Thyroid gland (tissue), 4 donors: Measurements from ENCODE around the gene CETN1. TPM values are rescaled to one million over a fixed set of nuclear protein-coding genes. Genes with fewer than 3 reads are reported as not detected.

ENCODE experiments used
- DNase-seq, 2 donors: peaks; one replicate each; pipeline ENCODE4 v3.0.0-alpha.2; 2019
- H3K27ac ChIP-seq, 3 donors: fragments of 200-600 bp; sonication (generic); 1 replicate in 2 of 3; 2 replicates in 1 of 3; pipeline ENCODE4 v1.5.1; 2016 to 2019; ENCODE audit warnings: mild to moderate bottlenecking in 1 of 3, moderate library complexity in 1 of 3
- H3K27me3 ChIP-seq: fragments of 200-600 bp; sonication (generic); one replicate; pipeline ENCODE4 v1.5.1; 2019
- H3K36me3 ChIP-seq, 2 donors: fragments of 200-600 bp; sonication (generic); one replicate each; pipeline ENCODE4 v1.5.1; 2016 to 2019
- H3K4me1 ChIP-seq, 2 donors: fragments of 200-600 bp; sonication (generic); one replicate each; pipeline ENCODE4 v1.5.1; 2017 to 2019
- H3K4me3 ChIP-seq, 3 donors: fragments of 200-600 bp; sonication (generic); replicated peaks in 1 of 3; 1 replicate in 2 of 3; 2 replicates in 1 of 3; pipeline ENCODE4 v1.5.1; 2016; ENCODE audit warnings: mild to moderate bottlenecking in 1 of 3
- H3K9me3 ChIP-seq: fragments of 200-600 bp; sonication (generic); one replicate; pipeline ENCODE4 v1.5.1; 2017
- CTCF ChIP-seq, 6 experiments: fragments of 200-600 bp in 3 of 6; fragments of 450-650 bp in 3 of 6; sonication (generic) in 3 of 6; IDR thresholded peaks; one replicate each; pipeline ENCODE4 v1.5.1; 2016 to 2019; ENCODE audit warnings: antibody characterized with exemption in 6 of 6, mild to moderate bottlenecking in 2 of 6, inconsistent platforms in 1 of 6, moderate library complexity in 1 of 6
- POLR2A ChIP-seq, 2 donors: fragments of 450-650 bp; IDR thresholded peaks; one replicate each; pipeline ENCODE4 v1.6.1; 2017; ENCODE audit warnings: antibody characterized with exemption in 2 of 2, mild to moderate bottlenecking in 2 of 2, moderate library complexity in 1 of 2
- WGBS, 2 donors: methylation state at CpG; one replicate each; pipeline ENCODE4 v1.1.5; 2017; 5-methylcytosine and 5-hydroxymethylcytosine counted together
- intact Hi-C: fragments of 100-400 bp; cut with DNase I; formaldehyde crosslinking; loops from one replicate; pipeline ENCODE4 v1.15.1; 2023
- total RNA-seq, 4 donors: library from RNA; depleted of rRNA; stranded (reverse); fragments of >200 nt; gene quantifications; one replicate each; pipeline ENCODE4 v1.2.3, GENCODE V29; 2016

Gene CETN1
- total RNA-seq, 4 donors from 2014 or later: 0.27 TPM; not detected in 3

- no peaks in the 10 kb centered on the region for H3K27me3 ChIP-seq
- H3K9me3 ChIP-seq: no peaks in the 10 kb centered on the region
- TF ChIP-seq CTCF (IDR thresholded peaks at IDR 0.05): no peak
- TF ChIP-seq POLR2A (IDR thresholded peaks at IDR 0.05): no peak
- H3K36me3 ChIP-seq: no peaks in the 10 kb centered on the region
- WGBS, 2 donors: 73 to 81% methylated on average over 2 of the region's 2 CpGs
- H3K27ac ChIP-seq: no peak overlapping the region
- no peak overlapping the region for H3K4me3 ChIP-seq
- DNase-seq: no peak
- intact Hi-C loops: no loop called here
- H3K4me1 ChIP-seq: no peaks in the 10 kb centered on the region
Observed at GRCh38 chr18:627231-627630, 47.1 kb downstream of the CETN1 start.

DNA sequence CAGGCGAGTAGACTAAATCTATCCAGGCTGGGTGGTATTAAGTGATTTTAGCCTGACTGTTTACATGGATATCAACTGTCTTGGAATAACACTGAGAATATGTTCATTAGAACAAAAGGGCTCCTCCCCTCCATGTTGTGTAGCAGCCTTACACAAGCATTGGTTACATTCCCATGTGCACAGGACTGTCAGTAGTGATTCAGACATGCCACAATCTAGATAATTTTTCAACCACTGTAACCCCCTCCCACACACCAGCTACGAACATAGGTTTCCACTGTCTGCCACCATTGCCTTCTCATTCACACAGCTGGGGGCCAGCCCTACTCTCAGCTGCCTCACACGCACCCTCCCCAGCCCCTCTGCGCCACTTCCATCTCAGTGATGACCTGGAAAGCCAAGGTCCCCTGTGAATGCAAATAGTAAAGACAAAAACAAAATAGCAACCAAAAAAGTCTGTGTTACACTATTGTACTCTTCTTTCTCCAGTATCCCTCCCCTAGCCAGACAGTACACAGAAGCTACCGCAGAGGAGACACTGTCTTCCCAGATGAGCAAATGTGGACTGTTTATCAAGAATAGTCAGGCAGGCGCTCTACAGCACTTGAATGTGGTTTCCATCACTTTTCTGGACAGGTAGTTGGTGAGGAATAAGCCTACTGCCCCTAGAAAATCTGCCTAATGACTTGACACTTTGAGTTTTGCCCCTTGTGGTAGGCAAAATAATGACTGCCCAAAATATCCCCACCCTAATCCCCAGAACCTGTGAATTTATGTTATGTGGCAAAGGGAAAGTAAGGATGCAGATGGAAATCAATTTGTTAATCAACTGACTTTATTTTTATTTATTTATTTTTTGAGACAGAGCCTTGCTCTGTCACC lies 49.3 kb downstream of the CETN1 start:
- no peak for DNase-seq
- WGBS, 2 donors: 93 to 95% methylated on average over 6 of the region's 6 CpGs
- no peak overlapping the region for H3K4me3 ChIP-seq
- intact Hi-C loops: no loop called here
- no peaks in the 10 kb centered on the region for H3K4me1 ChIP-seq
- H3K27ac ChIP-seq: no peak overlapping the region
- H3K9me3 ChIP-seq: no peaks in the 10 kb centered on the region
- no peak for TF ChIP-seq POLR2A (IDR thresholded peaks at IDR 0.05)
- no peak for TF ChIP-seq CTCF (IDR thresholded peaks at IDR 0.05)
- H3K36me3 ChIP-seq: no peaks in the 10 kb centered on the region
- no peaks in the 10 kb centered on the region for H3K27me3 ChIP-seq

DNA sequence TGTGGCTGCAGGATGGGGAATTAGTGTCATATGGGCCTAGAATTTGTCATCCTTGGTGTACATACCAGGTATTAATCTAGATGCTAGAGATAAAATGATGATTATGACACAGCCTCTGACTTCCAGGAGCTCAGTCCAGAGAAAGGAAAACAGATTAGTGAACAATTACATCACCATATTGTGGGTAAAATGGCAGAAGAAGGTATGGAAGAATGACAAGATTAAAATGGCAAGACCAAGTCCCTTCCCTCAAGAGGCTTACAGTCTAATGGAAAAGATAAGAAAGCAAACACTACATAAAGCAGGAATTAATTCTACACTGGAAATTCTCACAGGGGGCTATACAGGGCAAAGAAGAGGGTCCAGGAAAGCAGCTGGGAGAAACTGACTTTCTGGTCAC lies 51.4 kb downstream of the CETN1 start:
- no peaks in the 10 kb centered on the region for H3K36me3 ChIP-seq
- H3K27ac ChIP-seq: no peak overlapping the region
- no peaks in the 10 kb centered on the region for H3K4me1 ChIP-seq
- no peak overlapping the region for H3K4me3 ChIP-seq
- no peaks in the 10 kb centered on the region for H3K27me3 ChIP-seq
- H3K9me3 ChIP-seq: no peaks in the 10 kb centered on the region
- no peak for TF ChIP-seq CTCF (IDR thresholded peaks at IDR 0.05)
- no peak for TF ChIP-seq POLR2A (IDR thresholded peaks at IDR 0.05)
- DNase-seq: no peak
- intact Hi-C loops: no loop called here

Other genes starting within 250 kb of the CETN1 start
- 10 to 100 TPM in 3 of 4 donors, 1 to 10 TPM in 1; 6.3 to 34.7 (median 19.8) TPM for gene COLEC12, start 79.7 kb upstream of the CETN1 start, total RNA-seq
- gene CLUL1, start 16.6 kb downstream of the CETN1 start, total RNA-seq: 10 to 100 TPM in 2 of 4 donors, 1 to 10 TPM in 2; 3.5 to 36.6 (median 15.0) TPM
- gene TYMS, start 77.3 kb downstream of the CETN1 start, total RNA-seq: 1 to 10 TPM in 2 of 4 donors, under 1 TPM in 1, not detected in 1; 0.67 to 2.1 (median 1.8) TPM
- 100 to 1,000 TPM in 2 of 4 donors, 10 to 100 TPM in 2; 57.5 to 192 (median 101) TPM for gene ENOSF1, start 132.2 kb downstream of the CETN1 start, total RNA-seq
- 100 to 1,000 TPM in 1 of 4 donors, 10 to 100 TPM in 3; 68.1 to 107 (median 80.3) TPM for gene YES1, start 231.9 kb downstream of the CETN1 start, total RNA-seq